GM18526 (cell line): ENCODE measurements around the gene PBX4.

Experiments used
- POLR2A ChIP-seq: IDR thresholded peaks from 3 replicates; pipeline ENCODE4 v1.6.1; 2011; ENCODE audit not compliant: insufficient read length; ENCODE audit errors: extremely low read depth

The PBX4 gene

DNA sequence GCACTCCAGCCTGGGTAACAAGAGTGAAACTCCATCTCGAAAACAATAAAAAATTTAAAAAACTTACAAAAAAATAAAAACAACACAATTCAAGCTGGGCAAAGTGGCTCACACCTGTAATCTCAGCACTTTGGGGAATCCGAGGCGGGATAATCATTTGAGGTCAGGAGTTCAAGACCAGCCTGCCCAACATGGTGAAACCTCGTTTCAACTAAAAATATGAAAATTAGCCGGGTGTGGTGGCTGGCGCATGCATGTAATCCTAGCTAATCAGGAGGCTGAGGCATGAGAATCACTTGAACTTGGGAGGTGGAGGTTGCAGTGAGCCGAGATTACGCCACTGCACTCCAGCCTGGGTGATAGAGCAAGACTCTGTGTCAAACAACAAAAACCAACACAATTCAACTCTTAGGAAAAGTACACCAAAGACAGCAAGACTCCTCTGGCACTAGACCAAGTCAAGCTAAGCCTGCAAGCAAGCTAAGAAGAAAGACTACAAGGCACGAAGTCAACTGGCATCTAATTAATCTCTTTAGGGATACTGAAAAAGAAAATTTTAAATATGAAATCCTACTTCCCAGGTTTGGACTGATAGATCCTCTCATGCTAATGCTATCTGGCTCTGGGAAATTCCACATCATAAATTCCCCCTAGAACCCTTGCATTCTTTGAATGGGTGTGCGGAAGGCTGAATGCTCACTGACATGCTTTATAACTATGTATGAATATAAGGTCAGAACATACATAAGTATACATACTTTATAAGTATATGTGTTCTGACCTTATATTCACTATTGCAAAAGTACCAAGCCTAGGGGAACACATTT is 7.9 kb downstream of the PBX4 start:
- no peak for TF ChIP-seq POLR2A

- no peak for TF ChIP-seq POLR2A
Observed at GRCh38 chr19:19606021-19606420, 12.5 kb downstream of the PBX4 start.

DNA sequence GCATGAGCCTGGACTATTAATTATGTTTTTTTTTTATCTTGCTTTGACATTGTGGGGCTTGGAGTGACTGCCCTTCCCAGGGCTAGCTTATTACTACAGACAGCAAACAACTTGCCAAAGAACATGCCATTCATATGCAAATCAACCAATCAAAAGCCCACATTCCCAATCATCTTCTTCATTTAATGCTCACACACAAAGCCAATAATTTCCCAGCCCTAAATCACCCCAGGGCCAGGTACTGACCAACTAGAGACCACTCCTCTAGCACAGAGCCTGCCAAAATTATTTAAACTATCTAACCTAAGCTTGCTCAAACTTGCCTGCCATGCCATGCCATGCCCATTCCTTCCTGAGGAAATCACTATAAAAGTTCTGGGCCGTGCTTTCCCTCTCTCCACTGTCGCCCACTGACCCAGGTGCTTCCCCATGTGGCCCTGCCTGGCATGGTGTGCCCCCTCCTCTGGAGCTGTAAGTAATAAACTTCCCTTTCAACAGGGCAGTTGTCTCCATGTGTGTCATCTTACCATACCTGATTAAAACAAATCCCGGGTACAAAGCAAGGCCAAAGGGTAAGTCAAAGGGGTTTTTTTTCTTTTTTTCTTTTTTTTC is 15.7 kb downstream of the PBX4 start:
- no peak for TF ChIP-seq POLR2A

DNA sequence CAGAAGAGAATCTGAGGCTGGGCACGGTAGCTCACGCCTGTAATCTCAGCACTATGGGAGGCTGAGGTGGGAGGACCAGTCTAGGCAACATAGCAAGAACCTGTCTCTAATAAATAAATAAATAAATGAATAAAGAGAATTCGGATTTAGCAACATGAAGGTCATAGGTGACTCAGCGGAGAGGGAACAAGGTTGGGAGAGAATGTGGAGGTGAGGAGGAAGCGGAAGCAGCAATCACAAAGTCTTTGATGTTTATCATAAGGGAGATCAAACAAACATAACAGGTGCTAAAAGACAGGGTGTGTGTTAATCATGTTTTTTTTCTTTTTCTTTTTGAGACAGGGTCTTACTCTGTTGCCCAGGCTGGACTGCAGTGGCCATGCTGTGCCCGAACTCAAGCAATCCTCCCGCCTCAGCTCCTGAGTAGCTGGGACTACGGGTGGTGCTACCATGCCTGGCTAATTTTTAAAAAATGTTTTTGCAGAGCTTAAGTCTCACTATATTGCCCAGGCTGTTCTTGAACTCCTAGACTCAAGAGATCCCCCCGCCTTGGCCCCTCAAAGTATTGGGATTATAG is 16.3 kb downstream of the PBX4 start:
- no peak for TF ChIP-seq POLR2A

- no peak for TF ChIP-seq POLR2A
Observed at GRCh38 chr19:19600793-19601330, 17.6 kb downstream of the PBX4 start.

- TF ChIP-seq POLR2A: no peak
Observed at GRCh38 chr19:19597809-19598306, 20.6 kb downstream of the PBX4 start.

DNA sequence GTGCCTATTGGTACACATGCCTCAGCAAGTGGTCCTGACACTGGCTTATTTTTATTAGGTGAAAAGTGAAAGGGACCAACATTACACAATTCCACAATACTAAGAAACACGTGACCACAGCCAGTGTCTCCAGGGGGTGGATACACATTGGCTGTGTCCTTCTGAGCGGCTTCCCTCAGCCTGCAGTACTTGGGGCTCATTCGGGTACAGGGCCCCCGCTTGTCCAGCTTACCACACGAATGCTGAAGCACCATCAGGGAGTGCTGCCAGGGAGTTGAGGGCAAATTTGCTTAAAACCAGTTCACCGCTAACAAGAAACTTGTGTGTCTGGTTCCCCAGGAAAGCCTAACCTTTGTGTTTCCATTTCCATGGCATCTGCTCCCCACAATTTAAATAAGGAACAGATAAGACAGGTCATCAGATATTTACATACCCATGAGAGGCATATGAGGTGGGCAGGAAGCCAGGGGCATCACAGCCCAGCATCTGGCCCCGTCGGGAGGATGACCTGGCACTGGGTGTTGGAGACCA is 23.3 kb downstream of the PBX4 start:
- TF ChIP-seq POLR2A: no peak

DNA sequence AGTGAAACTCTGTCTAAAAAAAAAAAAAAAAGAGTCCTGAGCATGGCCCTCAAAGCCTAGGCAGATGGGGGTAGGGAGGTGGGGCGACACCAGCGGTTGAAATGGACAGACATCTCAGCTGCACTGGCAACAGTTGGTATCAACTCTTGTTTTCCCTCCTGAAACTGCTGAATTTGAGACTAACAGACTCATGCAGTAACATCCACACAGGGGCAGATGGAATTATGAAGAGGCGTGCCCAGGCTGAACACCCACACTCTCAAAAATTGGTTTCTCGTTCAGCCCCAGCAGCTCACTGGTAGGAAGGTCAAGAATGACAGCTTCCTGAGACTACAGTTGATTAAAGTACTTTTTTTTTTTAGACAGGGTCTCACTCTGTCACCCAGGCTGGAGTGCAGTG is 24.1 kb downstream of the PBX4 start:
- TF ChIP-seq POLR2A: no peak

DNA sequence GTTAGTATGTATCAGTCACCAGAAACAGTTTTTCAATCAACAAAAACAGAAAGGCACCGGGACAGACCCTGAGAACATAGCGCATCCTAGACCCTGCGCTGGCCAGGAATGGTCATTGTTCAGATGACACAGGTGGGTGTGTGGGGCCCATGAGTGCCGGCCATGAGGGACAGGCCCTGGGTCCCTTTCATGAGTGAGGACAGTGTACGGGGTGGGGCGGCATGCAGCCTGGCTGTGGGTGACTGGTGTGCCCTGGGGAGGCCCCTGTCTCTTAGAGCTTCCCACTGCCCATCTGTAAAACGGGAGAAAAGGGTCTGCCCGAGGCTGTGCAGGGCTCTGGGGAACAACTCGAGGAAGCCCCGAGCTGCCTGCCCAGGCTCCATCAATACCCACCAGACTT is 25.8 kb downstream of the PBX4 start:
- TF ChIP-seq POLR2A: no peak

DNA sequence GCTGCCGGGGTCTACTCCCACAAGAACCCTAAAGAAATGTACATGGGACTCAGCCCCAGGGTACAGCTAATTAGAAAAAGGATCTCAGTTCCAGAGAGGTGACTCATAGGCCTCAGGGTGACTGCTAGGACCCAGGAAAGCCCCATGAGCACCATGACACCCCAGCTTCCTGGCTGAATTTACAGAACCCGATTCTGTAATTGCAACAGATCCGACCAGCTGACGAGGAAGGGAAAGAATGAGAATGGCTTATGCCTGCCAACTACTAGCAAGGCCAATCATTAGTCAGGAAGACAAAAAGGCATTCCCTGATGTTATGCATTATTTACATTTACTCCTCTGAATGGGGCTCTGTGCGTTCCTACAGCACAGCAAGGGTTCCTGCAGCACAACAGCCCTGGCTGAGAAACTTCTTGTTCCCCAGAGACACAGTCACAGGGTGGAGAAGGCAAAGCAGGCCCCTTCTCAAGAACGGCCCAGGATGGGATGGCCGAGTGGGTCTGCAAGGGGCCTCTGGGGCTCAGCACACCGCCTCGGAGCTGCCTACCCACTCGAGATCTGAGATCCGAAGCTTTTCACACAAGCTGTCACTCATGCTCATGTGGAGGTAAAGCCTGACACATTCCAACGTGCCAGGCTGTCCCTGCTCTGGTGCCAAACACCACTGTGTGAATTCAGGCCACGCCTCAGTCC is 27.2 kb downstream of the PBX4 start:
- no peak for TF ChIP-seq POLR2A

DNA sequence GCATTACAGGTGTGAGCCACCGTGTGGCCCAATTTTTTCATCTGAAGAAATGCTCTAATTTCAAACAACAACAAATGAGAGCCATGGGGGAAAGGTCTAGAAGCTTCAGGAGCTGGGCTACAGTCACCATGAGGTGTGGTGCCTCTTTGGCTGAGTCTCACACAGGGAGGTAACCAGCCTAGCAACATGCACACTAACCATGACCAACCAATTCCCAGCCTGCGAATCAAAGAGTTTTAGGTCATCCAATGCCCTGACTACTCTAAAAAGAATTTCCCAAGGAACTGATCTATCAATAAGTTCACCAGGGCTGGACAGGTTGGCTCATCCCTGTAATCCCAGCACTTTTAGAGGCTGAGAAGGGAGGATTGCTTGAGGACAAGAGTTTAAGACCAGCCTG is 29.9 kb downstream of the PBX4 start:
- TF ChIP-seq POLR2A: no peak

DNA sequence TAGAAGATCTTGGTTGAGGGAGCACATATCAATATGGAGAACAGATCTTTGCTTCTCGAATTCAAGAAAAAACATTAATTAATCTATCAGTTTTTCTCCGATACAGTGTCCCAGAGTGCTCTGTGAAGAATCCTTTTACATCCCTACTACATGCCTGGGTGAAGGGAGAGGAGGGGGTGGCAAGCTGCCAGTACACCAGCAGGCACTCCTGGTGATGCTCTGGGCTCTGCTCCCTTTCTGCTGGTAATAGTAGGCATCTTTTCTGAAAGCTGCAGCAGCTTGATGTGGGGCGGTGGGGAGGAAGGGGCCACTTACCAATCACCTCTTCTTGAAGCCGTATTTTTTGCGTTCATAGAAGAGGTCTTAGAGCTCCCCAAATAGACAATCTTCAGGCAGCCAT is 30.7 kb downstream of the PBX4 start:
- TF ChIP-seq POLR2A: no peak

- TF ChIP-seq POLR2A: no peak
Observed at GRCh38 chr19:19584356-19584755, 34.1 kb downstream of the PBX4 start.

- no peak for TF ChIP-seq POLR2A
Observed at GRCh38 chr19:19582471-19582870, 36.0 kb downstream of the PBX4 start.

DNA sequence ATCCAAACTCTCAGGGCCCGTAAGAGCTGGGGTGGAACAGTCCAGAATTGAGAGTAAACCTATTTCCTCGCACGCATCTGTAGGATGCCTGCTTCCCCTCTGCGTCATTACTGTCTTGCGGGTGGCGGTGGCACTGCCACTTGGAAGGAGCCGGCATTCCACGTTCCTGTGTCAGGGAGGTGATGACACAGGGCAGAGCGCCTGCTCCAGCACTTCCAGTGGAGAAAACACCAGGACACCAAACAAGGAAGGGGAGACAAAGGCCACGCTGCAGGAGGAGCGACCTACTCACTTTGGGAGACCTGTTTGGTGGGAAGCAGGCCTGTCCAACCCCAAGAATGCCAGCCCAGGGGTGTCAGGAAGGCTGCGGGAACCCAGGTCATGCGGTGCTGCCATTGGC is 37.1 kb downstream of the PBX4 start:
- TF ChIP-seq POLR2A: no peak
